Neural progenitor cell (in vitro differentiated cells): ENCODE results near the gene LIAS. TPM values are rescaled to one million over a fixed set of nuclear protein-coding genes. Genes with fewer than 3 reads are reported as not detected.
"Not testable (repeated sequence)": the region's sequence is repeated elsewhere in the genome, so short reads cannot be mapped to it uniquely, and the experiment has no call there.

Experiments
- DNase-seq: peaks from one replicate; pipeline ENCODE4 v3.0.0-alpha.2; 2016; ENCODE audit warnings: low spot score
- H2AFZ ChIP-seq: fragments of 200-600 bp; sonication (generic); replicated peaks from 2 replicates; pipeline ENCODE4 v1.6.1; 2016; ENCODE audit warnings: antibody characterized with exemption
- H3F3A ChIP-seq: fragments of 200-600 bp; sonication (generic); 2 replicates; pipeline ENCODE4 v1.6.1; 2016; ENCODE audit warnings: antibody characterized with exemption, low read depth
- H3K27ac ChIP-seq: fragments of 200-600 bp; sonication (generic); 2 replicates; pipeline ENCODE4 v1.5.1; 2016; ENCODE audit warnings: mild to moderate bottlenecking
- H3K27me3 ChIP-seq: fragments of 200-600 bp; sonication (generic); 2 replicates; pipeline ENCODE4 v1.6.1; 2016; ENCODE audit warnings: mild to moderate bottlenecking, moderate library complexity
- H3K36me3 ChIP-seq: fragments of 200-600 bp; sonication (generic); 2 replicates; pipeline ENCODE4 v1.5.1; 2016
- H3K4me1 ChIP-seq: fragments of 200-600 bp; sonication (generic); 2 replicates; pipeline ENCODE4 v1.6.1; 2016; ENCODE audit warnings: mixed run types
- H3K4me2 ChIP-seq: fragments of 200-600 bp; sonication (generic); 2 replicates; pipeline ENCODE4 v1.6.1; 2016
- H3K4me3 ChIP-seq: fragments of 200-600 bp; sonication (generic); 2 replicates; pipeline ENCODE4 v1.5.1; 2016
- H3K79me2 ChIP-seq: fragments of 200-600 bp; sonication (generic); 2 replicates; pipeline ENCODE4 v1.6.1; 2016; ENCODE audit warnings: low read depth
- H3K9ac ChIP-seq: fragments of 200-600 bp; sonication (generic); 2 replicates; pipeline ENCODE4 v1.6.1; 2016
- H3K9me3 ChIP-seq: fragments of 200-600 bp; sonication (generic); 2 replicates; pipeline ENCODE4 v1.5.1; 2016; ENCODE audit warnings: low read depth
- H4K20me1 ChIP-seq: fragments of 200-600 bp; sonication (generic); 2 replicates; pipeline ENCODE4 v1.6.1; 2016; ENCODE audit warnings: low read depth
- H3K27ac Mint-ChIP-seq: 3 replicates; pipeline ENCODE4 v1.8.0; 2021; ENCODE audit warnings: mixed read lengths
- H3K27me3 Mint-ChIP-seq: 2 replicates; pipeline ENCODE4 v1.8.0; 2022; ENCODE audit warnings: low read depth, mild to moderate bottlenecking, inconsistent platforms, moderate library complexity, mixed read lengths; ENCODE audit not compliant: insufficient read depth
- H3K36me3 Mint-ChIP-seq: 3 replicates; pipeline ENCODE4 v1.8.0; 2021; ENCODE audit warnings: mixed read lengths
- H3K4me1 Mint-ChIP-seq: 3 replicates; pipeline ENCODE4 v1.8.0; 2021; ENCODE audit warnings: mixed read lengths
- H3K4me3 Mint-ChIP-seq: 3 replicates; pipeline ENCODE4 v1.8.0; 2021; ENCODE audit warnings: mild to moderate bottlenecking, moderate library complexity, mixed read lengths
- H3K9me3 Mint-ChIP-seq: 3 replicates; pipeline ENCODE4 v1.8.0; 2020; ENCODE audit warnings: mixed read lengths
- CTCF ChIP-seq: fragments of 200-600 bp; sonication (generic); IDR thresholded peaks from 2 replicates; pipeline ENCODE4 v1.5.1; 2017; ENCODE audit warnings: antibody characterized with exemption, mild to moderate bottlenecking
- EZH2 ChIP-seq: fragments of 200-600 bp; sonication (generic); IDR thresholded peaks from 2 replicates; pipeline ENCODE4 v1.6.1; 2017; ENCODE audit warnings: antibody characterized with exemption, mild to moderate bottlenecking, moderate library complexity
- EZH2phosphoT487 ChIP-seq: fragments of 200-600 bp; sonication (generic); IDR thresholded peaks from 2 replicates; pipeline ENCODE4 v1.6.1; 2017; ENCODE audit warnings: antibody characterized with exemption
- total RNA-seq: library from RNA; depleted of rRNA; stranded (reverse); fragments of >200 nt; gene quantifications from 2 replicates; pipeline ENCODE4 v1.2.3, GENCODE V29; 2015; ENCODE audit warnings: low replicate concordance

Gene LIAS
- total RNA-seq, 1 donor from 2014 or later, result 30.5 TPM

GRCh38 chr4:39502019-39502663 is 43.3 kb downstream of the LIAS start:
- Histone ChIP-seq H3K79me2 (no peaks in the 10 kb centered on the region), H3K27me3 (no peaks in the 10 kb centered on the region), H3K36me3 (peaks cover 36% of the 10 kb centered on the region), H4K20me1 (no peaks in the 10 kb centered on the region), H2AFZ (no peak overlapping the region), H3F3A (peaks cover 39% of the 10 kb centered on the region), H3K27ac (no peak overlapping the region), H3K4me2 (no peak overlapping the region), H3K4me3 (no peak overlapping the region), H3K9me3 (no peaks in the 10 kb centered on the region), H3K9ac (no peak overlapping the region), H3K4me1 (no peaks in the 10 kb centered on the region)
- H3K4me3 Mint-ChIP-seq, result no peak overlapping the region
- H3K27ac Mint-ChIP-seq, result no peak overlapping the region
- peaks cover 2% of the 10 kb centered on the region for H3K27me3 Mint-ChIP-seq
- H3K36me3 Mint-ChIP-seq, result peaks cover 28% of the 10 kb centered on the region
- DNase-seq, result no peak
- no peaks in the 10 kb centered on the region for H3K9me3 Mint-ChIP-seq
- no peaks in the 10 kb centered on the region for H3K4me1 Mint-ChIP-seq
- TF ChIP-seq EZH2 (no peak), EZH2phosphoT487 (no peak), CTCF (no peak)

DNA sequence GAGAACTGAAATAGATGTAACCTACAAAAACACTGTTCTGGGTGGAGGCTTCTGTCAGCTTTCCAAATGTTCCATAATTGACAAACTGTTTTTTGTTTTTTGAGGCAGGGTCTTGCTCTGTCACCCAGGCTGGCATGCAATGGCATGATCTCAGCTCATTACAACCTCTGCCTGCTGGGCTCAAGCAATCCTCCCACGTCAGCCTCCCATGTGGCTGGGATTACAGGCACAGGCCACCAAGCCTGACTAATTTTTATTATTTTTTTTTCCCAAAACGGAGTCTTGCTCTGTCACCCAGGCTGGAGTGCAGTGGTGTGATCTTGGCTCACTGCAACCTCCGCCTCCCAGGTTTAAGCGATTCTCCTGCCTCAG is 43.8 kb downstream of the LIAS start:
- peaks cover 28% of the 10 kb centered on the region for H3K36me3 Mint-ChIP-seq

DNA sequence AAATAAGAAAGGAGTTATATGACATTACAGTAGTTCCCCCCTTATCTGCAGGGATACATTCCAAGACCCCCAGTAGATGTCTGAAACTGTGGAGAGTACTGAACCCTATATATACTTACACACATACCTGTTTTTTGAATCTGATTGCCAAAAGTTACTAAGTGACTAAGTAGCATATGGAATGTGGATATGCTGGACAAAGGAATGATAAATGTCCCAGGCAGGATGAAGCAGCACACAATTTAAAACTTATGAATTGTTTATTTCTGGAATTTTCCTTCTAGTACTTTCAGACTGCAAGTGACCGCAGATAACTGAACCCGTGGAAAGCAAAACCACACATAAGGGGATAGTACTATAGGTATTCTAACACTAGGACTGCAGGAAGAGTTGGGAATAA is 45.7 kb downstream of the LIAS start:
- no peak for DNase-seq
- no peak overlapping the region for H3K27ac ChIP-seq
- Mint-ChIP-seq H3K27me3 (peaks cover 2% of the 10 kb centered on the region), H3K27ac (no peak overlapping the region), H3K4me3 (no peak overlapping the region), H3K9me3 (no peaks in the 10 kb centered on the region), H3K4me1 (no peaks in the 10 kb centered on the region), H3K36me3 (peaks cover 29% of the 10 kb centered on the region)
- H3K4me2 ChIP-seq, result no peak overlapping the region
- no peaks in the 10 kb centered on the region for H3K79me2 ChIP-seq
- no peaks in the 10 kb centered on the region for H4K20me1 ChIP-seq
- H3K27me3 ChIP-seq, result no peaks in the 10 kb centered on the region
- peaks cover 16% of the 10 kb centered on the region for H3F3A ChIP-seq
- no peaks in the 10 kb centered on the region for H3K4me1 ChIP-seq
- H3K36me3 ChIP-seq, result peaks cover 48% of the 10 kb centered on the region
- TF ChIP-seq EZH2 (no peak), EZH2phosphoT487 (no peak), CTCF (no peak)
- H3K4me3 ChIP-seq, result no peak overlapping the region
- no peak overlapping the region for H2AFZ ChIP-seq
- H3K9ac ChIP-seq, result no peak overlapping the region
- no peaks in the 10 kb centered on the region for H3K9me3 ChIP-seq

More for the DNA sequence above, 43.8 kb downstream of the LIAS start:
- not testable (repeated sequence) for H3K4me3 Mint-ChIP-seq, H3K27me3 Mint-ChIP-seq, H4K20me1 ChIP-seq, H3K79me2 ChIP-seq, H3K27ac ChIP-seq, H3K4me2 ChIP-seq, H3K9me3 ChIP-seq, H2AFZ ChIP-seq, H3K27ac Mint-ChIP-seq, H3K4me1 Mint-ChIP-seq, H3K9ac ChIP-seq, DNase-seq, H3K27me3 ChIP-seq, H3K4me1 ChIP-seq, H3K9me3 Mint-ChIP-seq, H3K4me3 ChIP-seq
- Histone ChIP-seq H3F3A (peaks cover 35% of the 10 kb centered on the region), H3K36me3 (peaks cover 41% of the 10 kb centered on the region)

GRCh38 chr4:39505581-39505980 is 46.7 kb downstream of the LIAS start:
- Histone ChIP-seq H3K27ac (no peak overlapping the region), H3K4me3 (no peak overlapping the region), H3K36me3 (peaks cover 55% of the 10 kb centered on the region), H3K9me3 (no peaks in the 10 kb centered on the region), H3K9ac (no peak overlapping the region), H2AFZ (no peak overlapping the region), H3K4me2 (no peak overlapping the region), H3K27me3 (no peaks in the 10 kb centered on the region), H4K20me1 (no peaks in the 10 kb centered on the region), H3K4me1 (no peaks in the 10 kb centered on the region), H3F3A (peaks cover 11% of the 10 kb centered on the region), H3K79me2 (no peaks in the 10 kb centered on the region)
- H3K36me3 Mint-ChIP-seq, result peaks cover 31% of the 10 kb centered on the region
- peaks cover 2% of the 10 kb centered on the region for H3K27me3 Mint-ChIP-seq
- no peak for TF ChIP-seq CTCF
- TF ChIP-seq EZH2phosphoT487, result no peak
- no peak for TF ChIP-seq EZH2
- H3K27ac Mint-ChIP-seq, result no peak overlapping the region
- no peak overlapping the region for H3K4me3 Mint-ChIP-seq
- DNase-seq, result no peak
- no peaks in the 10 kb centered on the region for H3K4me1 Mint-ChIP-seq
- no peaks in the 10 kb centered on the region for H3K9me3 Mint-ChIP-seq
